Cardiac muscle cell (in vitro differentiated cells and primary cell): Measurements from ENCODE around the gene MPC1. TPM values are rescaled to one million over a fixed set of nuclear protein-coding genes. Genes with fewer than 3 reads are reported as not detected.

ENCODE experiments used
- DNase-seq, 2 donors: peaks; one replicate each; pipeline versions ENCODE4 v3.0.0 to v3.0.0-alpha.2; 2010 to 2017; ENCODE audit warnings: low read depth in 1 of 2, low spot score in 1 of 2
- H3K27ac ChIP-seq: fragments of 200-600 bp; sonication (generic); 2 replicates; pipeline ENCODE4 v1.5.1; 2016
- H3K27me3 ChIP-seq: fragments of 200-600 bp; sonication (generic); 2 replicates; pipeline ENCODE4 v1.6.0; 2016; ENCODE audit warnings: control low read depth
- H3K36me3 ChIP-seq: fragments of 200-600 bp; sonication (generic); 2 replicates; pipeline ENCODE4 v1.5.1; 2016; ENCODE audit warnings: control low read depth
- H3K4me1 ChIP-seq: fragments of 200-600 bp; sonication (generic); 2 replicates; pipeline ENCODE4 v1.8.1; 2017; ENCODE audit warnings: low read depth, mild to moderate bottlenecking, mixed run types
- H3K4me3 ChIP-seq: fragments of 200-600 bp; sonication (generic); 2 replicates; pipeline ENCODE4 v1.5.1; 2016; ENCODE audit warnings: mild to moderate bottlenecking
- H3K9me3 ChIP-seq: fragments of 200-600 bp; sonication (generic); 2 replicates; pipeline ENCODE4 v1.5.1; 2017; ENCODE audit warnings: low read depth, mild to moderate bottlenecking, control low read depth
- polyA plus RNA-seq: library from polyadenylated mRNA; unstranded; fragments of >200 nt; fragmentation: Nextera tagmentation; extraction: Ambion mirVana; gene quantifications from 2 replicates; pipeline ENCODE4 v1.2.1, GENCODE V29; 2016
- total RNA-seq: library from RNA; depleted of rRNA; stranded (reverse); fragments of >200 nt; gene quantifications from 2 replicates; pipeline ENCODE4 v1.2.3, GENCODE V29; 2016
- TF ChIP-seq, protein P1 (sequence below): IDR thresholded peaks from 2 replicates; pipeline ENCODE4 v1.5.1; 2012; ENCODE audit warnings: low read depth, mild to moderate bottlenecking, low read length

The MPC1 gene
- total and polyA plus RNA-seq, 2 experiments from 2014 or later: 28.5 to 122 TPM

DNA sequence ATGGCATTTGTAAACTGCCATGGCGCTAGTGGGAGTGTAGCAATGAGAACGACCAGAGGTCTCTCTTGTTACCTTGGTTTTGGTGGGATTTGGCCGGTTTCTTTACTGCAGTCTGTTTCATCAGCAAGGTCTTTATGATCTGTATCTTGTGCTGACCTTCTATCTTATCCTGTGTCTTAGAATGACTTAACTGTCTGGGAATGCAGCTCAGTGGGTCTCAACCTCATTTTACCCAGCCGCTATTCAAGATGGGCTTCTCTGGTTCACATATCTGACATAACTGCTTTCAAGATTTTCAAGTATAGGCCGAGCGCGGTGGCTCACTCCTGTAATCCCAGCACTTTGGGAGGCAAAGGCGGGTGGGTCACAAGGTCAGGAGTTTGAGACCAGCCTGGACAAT is 38.5 kb downstream of the MPC1 start:
- H3K9me3 ChIP-seq: no peaks in the 10 kb centered on the region
- DNase-seq: no peak
- H3K4me1 ChIP-seq: peaks cover 3% of the 10 kb centered on the region
- H3K27ac ChIP-seq: no peak overlapping the region
- H3K36me3 ChIP-seq: no peaks in the 10 kb centered on the region
- no peaks in the 10 kb centered on the region for H3K27me3 ChIP-seq
- TF ChIP-seq, protein P1, sequence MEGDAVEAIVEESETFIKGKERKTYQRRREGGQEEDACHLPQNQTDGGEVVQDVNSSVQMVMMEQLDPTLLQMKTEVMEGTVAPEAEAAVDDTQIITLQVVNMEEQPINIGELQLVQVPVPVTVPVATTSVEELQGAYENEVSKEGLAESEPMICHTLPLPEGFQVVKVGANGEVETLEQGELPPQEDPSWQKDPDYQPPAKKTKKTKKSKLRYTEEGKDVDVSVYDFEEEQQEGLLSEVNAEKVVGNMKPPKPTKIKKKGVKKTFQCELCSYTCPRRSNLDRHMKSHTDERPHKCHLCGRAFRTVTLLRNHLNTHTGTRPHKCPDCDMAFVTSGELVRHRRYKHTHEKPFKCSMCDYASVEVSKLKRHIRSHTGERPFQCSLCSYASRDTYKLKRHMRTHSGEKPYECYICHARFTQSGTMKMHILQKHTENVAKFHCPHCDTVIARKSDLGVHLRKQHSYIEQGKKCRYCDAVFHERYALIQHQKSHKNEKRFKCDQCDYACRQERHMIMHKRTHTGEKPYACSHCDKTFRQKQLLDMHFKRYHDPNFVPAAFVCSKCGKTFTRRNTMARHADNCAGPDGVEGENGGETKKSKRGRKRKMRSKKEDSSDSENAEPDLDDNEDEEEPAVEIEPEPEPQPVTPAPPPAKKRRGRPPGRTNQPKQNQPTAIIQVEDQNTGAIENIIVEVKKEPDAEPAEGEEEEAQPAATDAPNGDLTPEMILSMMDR: no peak
- no peak overlapping the region for H3K4me3 ChIP-seq

DNA sequence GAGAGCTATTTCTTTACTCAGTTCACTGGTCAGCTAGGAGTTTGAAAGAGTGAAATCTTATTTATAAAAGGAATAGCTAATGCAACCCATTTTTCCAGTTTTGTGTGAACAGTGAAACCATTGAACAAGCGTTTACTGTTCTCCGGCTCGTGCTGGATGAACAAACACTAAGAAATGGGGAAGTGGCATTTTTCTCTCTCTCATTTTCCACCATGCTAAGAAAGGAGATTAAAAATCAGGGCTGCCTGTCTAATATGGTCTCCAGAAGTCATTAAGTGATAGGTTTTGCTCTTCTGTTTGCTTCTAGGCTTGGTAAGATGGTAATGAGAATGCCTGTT is 39.6 kb downstream of the MPC1 start:
- H3K9me3 ChIP-seq: no peaks in the 10 kb centered on the region
- peaks cover 3% of the 10 kb centered on the region for H3K4me1 ChIP-seq
- no peak overlapping the region for H3K27ac ChIP-seq
- H3K4me3 ChIP-seq: peak overlapping the region; percentile 56
- no peaks in the 10 kb centered on the region for H3K27me3 ChIP-seq
- DNase-seq: no peak
- TF ChIP-seq, protein P1: no peak
- no peaks in the 10 kb centered on the region for H3K36me3 ChIP-seq

DNA sequence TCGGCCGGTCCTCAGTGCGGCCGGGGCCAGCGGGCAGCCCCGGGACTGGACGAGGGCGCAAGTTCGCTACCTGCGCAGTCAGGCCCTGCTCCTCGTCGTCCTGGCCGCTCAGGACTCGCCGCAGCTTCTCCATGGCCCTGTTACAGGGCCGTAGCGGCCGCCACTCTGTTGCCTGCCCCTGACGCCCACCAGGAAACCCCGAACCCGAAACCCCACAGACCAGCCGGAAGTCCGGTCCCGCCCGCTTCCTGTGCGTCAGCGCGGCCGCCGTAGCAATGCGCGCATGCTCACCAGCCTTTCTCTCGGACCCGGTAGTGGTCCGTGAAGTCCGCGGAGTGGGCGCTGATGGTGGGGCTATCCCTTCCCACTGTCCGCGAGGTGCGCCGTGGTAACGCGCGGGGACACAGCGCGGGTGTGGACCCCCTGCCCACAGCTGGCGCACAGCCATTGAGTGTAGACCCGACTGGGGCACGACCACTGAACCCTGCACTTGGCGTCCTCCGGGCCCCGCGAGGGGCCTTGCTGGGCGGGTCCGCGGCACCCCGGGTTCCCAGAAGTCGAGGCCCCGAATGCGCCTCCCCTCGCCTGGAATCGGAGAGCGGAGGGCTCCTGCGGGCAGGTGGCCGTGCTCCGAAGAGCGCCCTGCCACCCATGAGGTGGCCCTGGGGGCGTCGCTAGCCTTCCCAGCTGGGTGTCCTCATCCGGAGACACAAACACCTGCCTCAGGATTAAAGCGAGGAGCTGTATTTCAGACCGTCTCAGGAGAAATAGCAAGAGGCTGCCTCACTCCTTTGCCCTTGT is 40.2 kb downstream of the MPC1 start, which contains the start of gene SFT2D1:
Gene SFT2D1, minus strand, starts transcription at position 197 of the 801 bp plus-strand sequence. Its CDS starts 64 bp downstream, at position 133.
- H3K27ac ChIP-seq: peak within 1 kb of the TSS; percentile 94
- TF ChIP-seq, protein P1: no peak
- no peaks in the 10 kb centered on the region for H3K27me3 ChIP-seq
- no peaks in the 10 kb centered on the region for H3K36me3 ChIP-seq
- H3K9me3 ChIP-seq: no peaks in the 10 kb centered on the region
- H3K4me1 ChIP-seq: peaks cover 3% of the 10 kb centered on the region
- DNase-seq: peak; percentile 87 to 91
- H3K4me3 ChIP-seq: peak within 1 kb of the TSS; percentile 56

DNA sequence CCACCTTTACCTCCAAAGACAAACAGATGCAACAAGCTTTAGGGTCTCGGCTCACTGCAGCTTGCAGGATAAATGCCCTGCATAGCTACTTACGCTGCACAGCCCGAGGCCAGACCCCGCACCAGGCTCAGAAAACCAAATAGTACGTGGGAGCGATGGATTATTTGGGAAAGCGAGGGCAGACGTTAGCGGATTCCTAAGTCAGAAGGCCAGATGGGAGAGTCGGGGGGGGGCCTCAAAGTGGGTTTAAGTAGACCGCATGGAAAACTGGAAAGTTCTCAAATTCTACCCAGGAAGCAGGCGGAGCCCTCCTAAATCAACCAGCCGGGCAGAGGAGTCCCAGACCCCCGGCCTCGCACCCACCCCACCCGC is 40.8 kb downstream of the MPC1 start:
- DNase-seq: peak in 1 of 2 donors; percentile 39
- Histone ChIP-seq H3K4me3 (peak overlapping the region; percentile 56), H3K9me3 (no peaks in the 10 kb centered on the region), H3K4me1 (peaks cover 3% of the 10 kb centered on the region), H3K27me3 (no peaks in the 10 kb centered on the region), H3K36me3 (no peaks in the 10 kb centered on the region), H3K27ac (peak overlapping the region; percentile 94)
- TF ChIP-seq, protein P1: no peak

DNA sequence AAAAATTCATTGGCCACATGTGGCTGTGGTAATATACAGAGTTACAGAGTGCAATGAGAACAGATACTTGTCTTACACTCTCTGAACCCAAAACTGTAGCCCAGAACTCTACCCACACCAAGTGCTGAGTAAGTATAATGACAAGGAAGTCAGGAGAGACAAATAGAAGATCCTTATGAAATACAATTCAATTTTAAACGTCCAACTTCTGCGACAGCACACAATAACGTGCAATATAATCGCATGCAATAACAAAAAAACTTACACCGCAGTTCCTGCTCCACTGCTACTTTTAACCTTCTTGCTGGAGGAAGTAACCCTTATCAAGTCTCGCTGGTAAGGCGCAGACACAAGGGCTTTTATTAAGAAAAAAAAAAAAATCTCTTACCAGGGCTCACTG is 41.3 kb downstream of the MPC1 start:
- Histone ChIP-seq H3K9me3 (no peaks in the 10 kb centered on the region), H3K36me3 (no peaks in the 10 kb centered on the region), H3K27ac (no peak overlapping the region), H3K4me3 (peak overlapping the region; percentile 56), H3K27me3 (no peaks in the 10 kb centered on the region), H3K4me1 (peaks cover 3% of the 10 kb centered on the region)
- TF ChIP-seq, protein P1: no peak
- DNase-seq: peak in 1 of 2 donors; percentile 12
